ENCODE data around the gene KCNJ1.

DNA sequence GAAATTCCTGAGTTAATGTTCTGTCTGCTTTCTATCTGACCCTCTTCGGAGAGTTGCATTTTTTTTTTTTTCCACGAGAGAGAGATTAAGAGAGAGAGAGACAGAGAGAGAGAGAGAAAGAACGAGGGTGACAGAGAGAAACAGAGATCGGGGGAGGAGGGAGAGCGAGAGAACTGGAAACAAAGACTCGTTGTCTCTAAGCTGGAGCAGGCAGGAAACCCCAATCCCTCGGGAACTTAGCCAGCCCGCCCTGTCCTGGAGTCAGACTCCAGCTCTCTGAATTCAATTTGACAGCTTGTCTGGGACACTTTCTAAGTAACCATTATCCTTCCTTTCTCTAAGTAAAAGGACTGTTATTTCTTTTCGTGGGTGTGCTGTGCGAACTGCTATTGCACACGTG, 76.9 kb downstream of the KCNJ1 start:
- TF ChIP-seq EZH2 (IDR thresholded peaks at IDR 0.05; ENCODE audit: borderline replicate concordance, low read depth, low read length) (no peak), HDAC8 (tag; IDR thresholded peaks at IDR 0.05) (no peak), NFIC (IDR thresholded peaks at IDR 0.05) (no peak), POLR2A (conservative IDR thresholded peaks at IDR 0.05) (no peak), MYC (IDR thresholded peaks at IDR 0.05; ENCODE audit: low read depth, low read length) (no peak), MYC (CRISPR knock-in tag; IDR thresholded peaks at IDR 0.05; ENCODE audit: borderline replicate concordance, low read depth) (no peak)
- TF ChIP-seq, protein P1, sequence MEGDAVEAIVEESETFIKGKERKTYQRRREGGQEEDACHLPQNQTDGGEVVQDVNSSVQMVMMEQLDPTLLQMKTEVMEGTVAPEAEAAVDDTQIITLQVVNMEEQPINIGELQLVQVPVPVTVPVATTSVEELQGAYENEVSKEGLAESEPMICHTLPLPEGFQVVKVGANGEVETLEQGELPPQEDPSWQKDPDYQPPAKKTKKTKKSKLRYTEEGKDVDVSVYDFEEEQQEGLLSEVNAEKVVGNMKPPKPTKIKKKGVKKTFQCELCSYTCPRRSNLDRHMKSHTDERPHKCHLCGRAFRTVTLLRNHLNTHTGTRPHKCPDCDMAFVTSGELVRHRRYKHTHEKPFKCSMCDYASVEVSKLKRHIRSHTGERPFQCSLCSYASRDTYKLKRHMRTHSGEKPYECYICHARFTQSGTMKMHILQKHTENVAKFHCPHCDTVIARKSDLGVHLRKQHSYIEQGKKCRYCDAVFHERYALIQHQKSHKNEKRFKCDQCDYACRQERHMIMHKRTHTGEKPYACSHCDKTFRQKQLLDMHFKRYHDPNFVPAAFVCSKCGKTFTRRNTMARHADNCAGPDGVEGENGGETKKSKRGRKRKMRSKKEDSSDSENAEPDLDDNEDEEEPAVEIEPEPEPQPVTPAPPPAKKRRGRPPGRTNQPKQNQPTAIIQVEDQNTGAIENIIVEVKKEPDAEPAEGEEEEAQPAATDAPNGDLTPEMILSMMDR (IDR thresholded peaks at IDR 0.05 in 2 of 3, conservative IDR thresholded peaks at IDR 0.05 in 1 of 3; ENCODE audit: insufficient read depth in 2 of 3, low read depth in 1 of 3, low read length in 3 of 3) = no peak
- TF ChIP-seq, protein P2, sequence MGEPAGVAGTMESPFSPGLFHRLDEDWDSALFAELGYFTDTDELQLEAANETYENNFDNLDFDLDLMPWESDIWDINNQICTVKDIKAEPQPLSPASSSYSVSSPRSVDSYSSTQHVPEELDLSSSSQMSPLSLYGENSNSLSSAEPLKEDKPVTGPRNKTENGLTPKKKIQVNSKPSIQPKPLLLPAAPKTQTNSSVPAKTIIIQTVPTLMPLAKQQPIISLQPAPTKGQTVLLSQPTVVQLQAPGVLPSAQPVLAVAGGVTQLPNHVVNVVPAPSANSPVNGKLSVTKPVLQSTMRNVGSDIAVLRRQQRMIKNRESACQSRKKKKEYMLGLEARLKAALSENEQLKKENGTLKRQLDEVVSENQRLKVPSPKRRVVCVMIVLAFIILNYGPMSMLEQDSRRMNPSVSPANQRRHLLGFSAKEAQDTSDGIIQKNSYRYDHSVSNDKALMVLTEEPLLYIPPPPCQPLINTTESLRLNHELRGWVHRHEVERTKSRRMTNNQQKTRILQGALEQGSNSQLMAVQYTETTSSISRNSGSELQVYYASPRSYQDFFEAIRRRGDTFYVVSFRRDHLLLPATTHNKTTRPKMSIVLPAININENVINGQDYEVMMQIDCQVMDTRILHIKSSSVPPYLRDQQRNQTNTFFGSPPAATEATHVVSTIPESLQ (CRISPR knock-in tag; IDR thresholded peaks at IDR 0.05) = no peak
